SU-DHL-6 (cell line): ENCODE results near the gene HMGCLL1.

ENCODE experiments used
- CTCF ChIP-seq: fragments of 200-600 bp; sonication (generic); IDR thresholded peaks from one replicate; pipeline ENCODE4 v1.5.1; 2017; ENCODE audit warnings: antibody characterized with exemption, mild to moderate bottlenecking, low read length, moderate library complexity; ENCODE audit not compliant: insufficient read depth, poor library complexity, severe bottlenecking
- EZH2phosphoT487 ChIP-seq: fragments of 200-600 bp; sonication (generic), shearing (Covaris generic); conservative IDR thresholded peaks from 2 replicates; pipeline ENCODE4 v1.6.1; 2018; ENCODE audit warnings: mild to moderate bottlenecking, antibody characterized with exemption, low read length, moderate library complexity, mixed read lengths

- TF ChIP-seq CTCF (no peak), EZH2phosphoT487 (no peak)
Measured at GRCh38 chr6:55511122-55511800, 67.7 kb downstream of the HMGCLL1 start.
